ACHN (cell line): Measurements from ENCODE around the gene KAT8.
"Not testable (repeated sequence)": the region's sequence is repeated elsewhere in the genome, so short reads cannot be mapped to it uniquely, and the experiment has no call there.

Source experiments
- DNase-seq: peaks from one replicate; pipeline ENCODE4 v3.0.0-alpha.2; 2015
- in situ Hi-C: cut with HindIII; loops from 2 replicates; pipeline ENCODE4 v1.10.0; 2017; ENCODE audit warnings: low sequenced_read_pairs, low pct_ligation_motif_present, low pct_unique_long_range_greater_than_20kb

KAT8 gene

GRCh38 chr16:31138621-31139578 is 21.4 kb downstream of the KAT8 start:
- in situ Hi-C loops, result no loop called here
- peak; percentile 95 for DNase-seq

- in situ Hi-C loops, result not testable (repeated sequence)
These were observed 23.6 kb downstream of the KAT8 start for GRCh38 chr16:31141071-31141469.

GRCh38 chr16:31141489-31142108 is 24.1 kb downstream of the KAT8 start:
- DNase-seq, result no peak
- in situ Hi-C loops, result no loop called here

More at GRCh38 chr16:31141071-31141469, 23.6 kb downstream of the KAT8 start:
- DNase-seq, result not testable (repeated sequence)

GRCh38 chr16:31142109-31143010 is 24.9 kb downstream of the KAT8 start:
- peak; percentile 99 for DNase-seq
- in situ Hi-C loops, result no loop called here

- no peak for DNase-seq
- in situ Hi-C loops, result no loop called here
These were observed 25.7 kb downstream of the KAT8 start for GRCh38 chr16:31143011-31143693.

GRCh38 chr16:31143694-31144148 is 26.3 kb downstream of the KAT8 start:
- no peak for DNase-seq
- in situ Hi-C loops, result no loop called here

DNA sequence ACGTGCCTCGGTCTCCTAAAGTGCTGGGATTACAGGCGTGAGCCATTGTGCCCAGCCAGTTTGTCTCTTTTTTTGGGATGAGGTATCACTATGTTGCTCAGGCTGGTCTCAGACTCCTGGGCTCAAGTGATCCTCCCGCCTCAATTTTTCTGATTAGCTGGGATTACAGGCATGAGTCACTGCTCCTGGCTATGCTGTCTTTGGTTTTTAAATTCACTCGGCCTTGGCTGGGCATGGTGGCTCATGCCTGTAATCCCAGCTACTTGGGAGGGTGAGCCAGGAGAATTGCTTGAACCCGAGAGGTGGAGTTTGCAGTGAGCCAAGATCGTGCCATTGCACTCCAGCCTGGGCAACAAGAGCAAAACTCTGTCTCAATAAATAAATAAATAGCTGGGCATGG is 27.0 kb downstream of the KAT8 start:
- DNase-seq, in situ Hi-C loops: not testable (repeated sequence)

GRCh38 chr16:31145398-31145990 is 28.0 kb downstream of the KAT8 start:
- no peak for DNase-seq

DNA sequence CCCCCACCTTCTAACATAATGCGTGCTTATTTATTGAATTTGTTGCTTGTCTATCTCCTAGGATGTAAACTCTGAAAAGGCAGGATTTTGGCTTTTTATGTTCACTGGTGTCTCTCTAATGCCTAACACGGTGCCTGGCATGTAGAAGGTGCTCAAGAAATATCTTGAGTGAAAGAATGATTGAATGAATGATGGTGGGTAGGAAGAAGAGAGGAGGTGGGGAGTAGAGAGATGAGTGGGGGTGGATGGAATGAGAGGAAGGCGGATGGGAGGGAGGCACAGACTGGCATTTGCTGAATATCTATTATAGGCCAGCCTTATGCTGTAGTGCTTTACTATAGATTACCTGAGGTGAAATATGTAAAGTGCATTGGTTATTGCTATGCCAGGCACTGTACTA is 30.1 kb downstream of the KAT8 start:
- in situ Hi-C loops, result no loop called here

More at GRCh38 chr16:31145398-31145990, 28.0 kb downstream of the KAT8 start:
- in situ Hi-C loops, result no loop called here

GRCh38 chr16:31148281-31148728 is 30.8 kb downstream of the KAT8 start:
- no peak for DNase-seq
- in situ Hi-C loops, result no loop called here

More for the DNA sequence above, 30.1 kb downstream of the KAT8 start:
- DNase-seq, result no peak

DNA sequence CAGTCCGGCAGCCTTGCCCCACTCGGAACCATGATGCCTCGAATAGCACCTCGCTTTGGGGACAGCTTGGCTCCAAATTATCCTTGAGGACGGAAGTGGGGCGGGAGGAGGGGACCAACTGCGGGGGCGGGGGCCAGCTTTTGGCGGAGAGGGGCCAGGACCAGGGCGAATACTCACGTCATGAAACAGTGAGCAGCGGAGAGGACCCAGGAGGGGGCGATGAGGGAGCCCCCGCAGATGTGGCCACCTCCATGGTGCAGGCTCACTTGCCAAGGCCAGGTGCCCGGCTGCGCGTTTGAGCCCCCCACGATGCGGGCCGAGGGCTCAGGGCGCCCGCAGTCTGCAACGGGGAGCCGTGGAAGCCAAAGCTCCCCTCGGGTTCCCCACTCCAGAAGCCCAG is 31.4 kb downstream of the KAT8 start:
- in situ Hi-C loops, result no loop called here
- DNase-seq, result no peak

GRCh38 chr16:31149332-31149731 is 31.9 kb downstream of the KAT8 start:
- in situ Hi-C loops, result no loop called here
- no peak for DNase-seq

GRCh38 chr16:31149894-31150890 is 32.7 kb downstream of the KAT8 start, which contains the start of gene PRSS36:
TSS of gene PRSS36 (minus strand) at chr16:31150066. CDS start at chr16:31150035, 31 bp downstream.
- no peak for DNase-seq
- in situ Hi-C loops, result no loop called here

DNA sequence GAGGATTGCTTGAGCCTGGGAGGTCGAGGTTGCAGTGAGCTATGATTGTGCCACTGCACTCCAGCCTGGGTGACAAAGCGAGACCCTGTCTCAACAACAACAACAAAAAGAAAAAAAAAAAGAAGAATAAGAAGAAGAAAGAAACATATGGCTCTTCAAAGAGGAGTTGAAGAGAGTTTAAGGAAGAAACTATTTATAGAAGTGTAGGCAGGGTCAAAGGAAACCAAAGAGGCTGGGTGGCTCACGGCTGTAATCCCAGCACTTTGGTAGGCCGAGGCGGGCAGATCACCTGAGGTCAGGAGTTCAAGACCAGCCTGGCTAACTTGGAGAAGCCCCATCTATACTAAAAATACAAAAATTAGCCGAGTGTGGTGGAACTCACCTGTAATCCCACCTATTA is 33.5 kb downstream of the KAT8 start:
- in situ Hi-C loops, DNase-seq: not testable (repeated sequence)

DNA sequence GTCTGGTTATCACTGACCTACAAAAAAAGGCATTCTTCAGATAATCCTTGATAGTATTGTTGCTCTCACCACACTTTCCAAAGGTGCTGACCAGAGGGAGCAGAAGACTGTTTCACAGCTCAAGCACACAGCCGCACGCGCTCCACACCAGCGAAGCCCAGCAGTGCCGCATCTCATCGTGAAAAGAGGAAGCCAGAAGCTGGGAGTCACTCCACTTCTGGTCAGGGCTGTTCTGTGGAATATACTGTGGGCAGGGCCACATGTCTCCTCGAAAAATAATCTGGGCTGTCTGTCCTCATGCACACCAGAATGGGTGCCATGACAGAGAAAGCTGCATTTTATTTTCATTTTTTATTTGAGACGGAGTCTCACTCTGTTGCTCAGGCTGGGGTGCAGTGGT is 39.7 kb downstream of the KAT8 start:
- in situ Hi-C loops, result no loop called here
- no peak for DNase-seq

GRCh38 chr16:31167315-31167714 is 49.9 kb downstream of the KAT8 start:
- in situ Hi-C loops, result no loop called here
- no peak for DNase-seq
